Stimulated activated CD8-positive, alpha-beta memory T cell treated with anti-CD3 and anti-CD28 coated beads, Interleukin-2, amount 100 ng/mL, for 48 hours (primary cell): ENCODE data around the gene SLC16A12.

Experiments
- DNase-seq, 2 donors: peaks; one replicate each; pipeline ENCODE4 v3.0.0-alpha.2; 2020; ENCODE audit warnings: low read depth in 2 of 2

SLC16A12 gene, protein sequence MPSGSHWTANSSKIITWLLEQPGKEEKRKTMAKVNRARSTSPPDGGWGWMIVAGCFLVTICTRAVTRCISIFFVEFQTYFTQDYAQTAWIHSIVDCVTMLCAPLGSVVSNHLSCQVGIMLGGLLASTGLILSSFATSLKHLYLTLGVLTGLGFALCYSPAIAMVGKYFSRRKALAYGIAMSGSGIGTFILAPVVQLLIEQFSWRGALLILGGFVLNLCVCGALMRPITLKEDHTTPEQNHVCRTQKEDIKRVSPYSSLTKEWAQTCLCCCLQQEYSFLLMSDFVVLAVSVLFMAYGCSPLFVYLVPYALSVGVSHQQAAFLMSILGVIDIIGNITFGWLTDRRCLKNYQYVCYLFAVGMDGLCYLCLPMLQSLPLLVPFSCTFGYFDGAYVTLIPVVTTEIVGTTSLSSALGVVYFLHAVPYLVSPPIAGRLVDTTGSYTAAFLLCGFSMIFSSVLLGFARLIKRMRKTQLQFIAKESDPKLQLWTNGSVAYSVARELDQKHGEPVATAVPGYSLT

DNA sequence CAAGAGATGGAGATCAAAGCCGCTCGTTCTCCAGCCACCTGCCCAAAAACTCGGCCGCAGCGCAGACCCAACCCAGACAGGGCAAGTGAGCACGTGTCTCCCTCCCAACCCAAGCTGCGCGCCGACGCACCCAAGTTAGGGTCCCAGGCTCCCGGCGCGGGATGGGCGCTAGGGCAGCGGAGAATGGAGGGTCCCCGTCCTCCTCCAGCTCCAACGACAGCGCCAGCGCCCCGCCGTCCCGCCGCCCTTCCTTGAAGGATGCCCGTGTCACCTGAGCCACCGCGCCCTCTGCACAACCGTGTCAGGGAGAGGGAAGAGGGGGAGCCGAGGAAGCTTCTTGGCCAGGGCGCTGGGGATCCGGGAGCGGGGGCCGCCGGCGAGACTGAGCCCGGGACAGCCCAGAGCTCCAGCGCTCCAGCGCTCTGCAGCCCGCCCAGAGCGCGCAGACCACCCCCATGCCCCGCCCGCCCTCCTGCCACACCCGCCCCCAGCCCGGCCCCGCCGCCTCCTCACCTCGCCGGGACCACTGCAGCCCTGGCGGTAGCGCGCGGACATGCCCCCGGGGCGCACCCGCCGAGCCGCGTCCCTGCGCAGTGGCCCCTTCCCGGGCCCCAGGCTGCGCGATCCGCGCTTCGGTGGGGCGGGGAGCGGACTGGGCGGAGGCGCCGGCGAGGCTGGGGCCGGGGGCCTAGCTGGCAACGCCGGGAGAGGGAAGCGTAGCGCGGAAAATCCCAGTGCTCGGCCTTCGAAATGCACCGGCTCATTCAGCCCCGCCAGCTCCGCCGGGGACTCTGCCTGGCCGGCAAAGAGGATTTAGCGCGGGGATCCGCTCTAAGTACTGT lies at the start of gene SLC16A12:
SLC16A12 (minus strand) TSS at position 424 of the 842 bp plus-strand sequence. CDS start 73,016 bp downstream, outside the sequence.
- no peak for DNase-seq

- DNase-seq, result no peak
Observed at GRCh38 chr10:89582022-89582421, 46.6 kb upstream of the SLC16A12 start.

- no peak for DNase-seq
Observed at GRCh38 chr10:89580243-89580642, 44.8 kb upstream of the SLC16A12 start.

- DNase-seq, result no peak
Observed at GRCh38 chr10:89576696-89577095, 41.3 kb upstream of the SLC16A12 start.

GRCh38 chr10:89576022-89576421 lies 40.6 kb upstream of the SLC16A12 start:
- DNase-seq, result no peak

DNA sequence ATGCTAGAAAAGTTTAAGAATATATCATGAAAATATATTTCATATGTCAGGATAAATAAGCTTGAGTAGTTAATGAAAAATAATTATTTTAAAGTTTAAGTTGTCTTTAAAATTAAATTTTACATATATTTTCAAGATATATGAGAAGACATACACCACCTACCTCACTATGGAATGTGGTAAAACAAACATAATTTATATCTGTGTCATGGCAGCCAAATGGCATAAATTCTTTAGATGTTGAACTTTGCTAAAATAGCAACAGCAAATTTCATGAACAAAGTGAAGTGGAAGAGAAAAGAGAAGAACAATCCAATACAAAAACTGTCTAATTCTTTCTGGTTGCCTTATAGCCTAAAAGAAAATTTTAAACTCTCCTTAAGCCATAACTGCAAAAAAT lies 39.6 kb upstream of the SLC16A12 start:
- DNase-seq, result no peak

DNA sequence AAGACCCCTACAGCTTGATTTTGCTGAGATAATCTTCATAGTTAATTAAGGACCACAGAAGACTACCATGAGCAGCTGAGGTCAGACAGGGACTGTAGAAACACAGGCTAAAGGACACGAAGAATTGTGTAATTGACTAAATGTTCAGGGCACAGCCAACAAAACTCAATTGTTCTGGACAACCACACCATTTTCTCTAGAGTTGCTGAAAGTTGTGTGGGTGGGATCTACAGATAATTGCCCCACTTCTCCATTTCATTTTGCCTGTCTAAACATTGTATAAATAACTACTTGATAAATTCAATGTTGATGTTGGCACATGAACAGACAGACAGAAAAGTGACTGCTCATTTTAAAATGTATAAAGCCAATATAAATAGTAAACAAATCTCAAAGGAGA lies 39.0 kb upstream of the SLC16A12 start:
- DNase-seq, result no peak

DNA sequence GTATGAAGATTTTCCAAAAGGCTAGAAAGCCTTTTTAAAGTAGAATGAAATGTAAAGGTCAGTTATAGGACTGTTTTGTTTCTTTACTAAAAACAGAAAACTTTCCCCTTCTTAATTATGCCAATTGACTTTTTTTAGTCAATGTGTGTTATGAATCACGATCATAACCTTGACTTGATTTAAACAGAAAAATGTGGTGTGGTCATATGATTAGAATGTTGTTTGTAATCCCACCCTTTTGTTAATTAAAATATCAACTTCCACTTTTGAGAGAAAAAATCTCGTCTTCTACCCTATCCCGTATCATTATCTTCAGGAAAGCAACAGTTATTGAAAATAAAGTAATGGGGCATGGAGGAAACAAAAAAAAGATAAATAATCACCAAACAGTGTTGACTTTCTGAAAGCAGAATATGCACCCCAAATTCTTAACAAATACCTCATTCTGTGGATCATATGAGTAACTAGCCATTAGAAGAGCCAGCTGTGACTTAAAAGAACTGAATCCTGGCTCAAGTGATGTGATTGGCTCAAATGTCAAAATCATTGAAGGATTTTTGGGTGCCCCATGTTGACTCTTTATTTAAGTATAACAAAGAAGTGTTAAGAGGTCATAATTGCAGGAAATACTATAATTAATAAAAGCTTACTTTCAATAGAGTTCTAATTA lies 32.3 kb upstream of the SLC16A12 start:
- DNase-seq, result no peak

GRCh38 chr10:89566992-89567391 lies 31.6 kb upstream of the SLC16A12 start:
- no peak for DNase-seq

DNA sequence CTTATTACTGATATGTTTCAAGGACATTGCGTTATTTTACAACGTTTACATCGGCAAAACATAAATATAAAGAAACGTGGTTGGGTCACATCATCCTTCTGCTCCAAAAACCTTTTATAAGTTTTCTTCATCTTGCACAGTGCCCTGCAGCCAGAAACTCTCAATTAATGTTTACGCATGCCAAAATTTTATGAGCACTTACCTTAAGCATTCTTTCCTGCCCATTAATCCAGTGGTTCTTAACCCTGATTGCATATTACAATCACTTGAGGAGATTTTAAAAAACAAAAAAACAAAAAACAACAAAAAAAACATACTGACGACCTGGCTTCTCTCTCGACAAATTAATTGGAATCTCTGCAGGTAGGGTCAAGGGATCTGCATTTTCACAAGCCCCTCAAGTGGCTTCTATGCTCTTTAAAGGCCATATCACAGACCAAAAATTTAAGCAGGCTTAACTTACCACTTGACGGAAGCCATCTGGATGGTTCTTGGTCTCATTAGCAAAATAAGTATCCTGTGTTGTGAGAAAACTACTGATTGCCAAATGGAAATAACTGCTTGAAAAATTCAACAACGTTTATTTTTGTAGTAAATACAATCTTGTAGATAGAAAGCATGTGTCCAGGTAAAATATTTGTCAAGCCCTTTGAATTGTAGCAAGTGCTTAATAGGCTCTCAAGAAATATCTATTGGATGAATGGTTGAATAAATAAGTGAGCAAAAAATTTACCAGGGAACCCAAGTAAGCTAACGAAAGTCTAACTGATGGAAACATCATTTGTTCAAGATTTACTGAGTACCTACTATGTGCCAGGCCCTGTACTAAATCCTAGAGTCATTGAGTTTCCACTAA lies 30.9 kb upstream of the SLC16A12 start:
- DNase-seq, result no peak

- no peak for DNase-seq
Observed at GRCh38 chr10:89565180-89565579, 29.8 kb upstream of the SLC16A12 start.

- no peak for DNase-seq
Observed at GRCh38 chr10:89563861-89564478, 28.6 kb upstream of the SLC16A12 start.

DNA sequence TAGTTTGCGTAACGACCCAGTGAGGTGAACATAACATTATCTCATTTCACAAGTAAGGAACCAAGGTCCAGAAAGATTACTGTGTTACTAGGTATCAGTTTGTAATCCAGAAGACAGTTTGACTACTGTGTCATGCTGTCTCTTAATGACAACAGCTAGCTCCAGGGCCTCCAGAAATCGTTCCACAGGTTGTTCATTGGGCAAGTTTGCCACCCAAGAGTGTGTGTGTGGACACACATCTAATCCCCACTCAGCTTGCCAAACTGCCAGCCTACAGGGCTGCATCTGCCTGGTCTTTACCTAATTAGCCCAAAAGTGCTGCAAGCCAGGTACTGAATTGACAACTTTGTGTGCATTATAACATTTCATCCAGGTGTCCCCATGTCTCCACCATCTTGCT lies 27.9 kb upstream of the SLC16A12 start:
- no peak for DNase-seq

GRCh38 chr10:89556600-89556999 lies 21.2 kb upstream of the SLC16A12 start:
- DNase-seq, result no peak

GRCh38 chr10:89555688-89556445 lies 20.5 kb upstream of the SLC16A12 start:
- no peak for DNase-seq

DNA sequence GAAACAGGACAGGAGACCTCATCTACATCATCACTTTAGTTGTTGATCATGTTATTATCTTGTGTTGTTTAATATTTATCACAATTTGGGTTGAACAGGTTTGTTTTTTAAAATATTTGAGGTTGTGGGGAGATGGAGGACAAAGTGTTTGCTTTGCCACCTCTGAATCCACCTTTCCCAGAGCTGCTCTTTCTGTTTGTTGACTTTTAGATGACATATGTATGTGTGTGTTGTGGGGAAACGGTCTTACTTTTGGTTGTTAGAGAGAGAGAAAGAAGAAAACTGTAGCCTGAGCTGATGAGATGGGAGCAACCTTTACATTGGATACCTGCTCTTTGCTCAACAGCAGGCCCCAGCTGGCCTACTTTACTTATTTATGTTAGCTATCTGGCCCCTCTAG lies 19.0 kb upstream of the SLC16A12 start:
- DNase-seq, result no peak

- no peak for DNase-seq
Observed at GRCh38 chr10:89553064-89553734, 17.8 kb upstream of the SLC16A12 start.

DNA sequence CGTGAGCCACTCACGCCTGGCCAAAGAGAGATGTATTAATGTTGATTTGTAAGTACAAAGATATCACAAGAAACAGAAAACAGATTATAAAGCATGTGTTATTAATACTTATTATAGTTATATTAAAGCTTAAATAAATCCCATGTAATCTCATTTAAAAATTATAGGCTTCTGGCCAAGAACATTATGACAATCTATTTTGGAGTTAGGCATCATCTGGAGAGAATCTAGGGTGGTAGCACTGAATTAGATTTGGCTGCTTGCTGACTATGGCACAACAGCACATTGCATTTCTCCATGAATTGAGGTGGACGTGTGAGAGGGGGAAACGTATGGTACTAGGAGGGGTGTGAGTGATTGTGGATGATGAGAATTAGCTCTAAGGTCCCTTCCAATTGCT lies 16.8 kb upstream of the SLC16A12 start:
- DNase-seq, result no peak

DNA sequence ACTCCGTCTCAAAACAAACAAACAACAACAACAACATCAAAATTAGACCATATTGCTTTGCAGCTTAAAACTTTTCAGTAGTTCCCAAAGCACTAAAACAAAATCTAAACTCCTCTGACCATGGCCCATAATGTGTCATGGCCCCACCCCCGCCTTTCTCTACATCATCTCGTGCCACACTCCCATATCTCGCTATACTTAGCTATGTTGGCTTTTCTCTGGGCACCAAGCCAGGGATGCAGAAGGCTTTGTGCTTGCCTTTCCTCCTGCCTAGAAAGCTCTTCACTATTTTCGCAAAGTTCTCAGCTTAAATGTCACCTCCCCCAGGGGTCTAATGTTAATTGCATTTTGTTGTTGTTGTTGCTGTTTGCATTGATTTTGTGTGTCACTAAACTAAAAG lies 15.1 kb upstream of the SLC16A12 start:
- no peak for DNase-seq
